Measurements from ENCODE around the gene UBL4B.
"Not testable (repeated sequence)": the region's sequence is repeated elsewhere in the genome, so short reads cannot be mapped to it uniquely, and the experiment has no call there.

UBL4B gene

DNA sequence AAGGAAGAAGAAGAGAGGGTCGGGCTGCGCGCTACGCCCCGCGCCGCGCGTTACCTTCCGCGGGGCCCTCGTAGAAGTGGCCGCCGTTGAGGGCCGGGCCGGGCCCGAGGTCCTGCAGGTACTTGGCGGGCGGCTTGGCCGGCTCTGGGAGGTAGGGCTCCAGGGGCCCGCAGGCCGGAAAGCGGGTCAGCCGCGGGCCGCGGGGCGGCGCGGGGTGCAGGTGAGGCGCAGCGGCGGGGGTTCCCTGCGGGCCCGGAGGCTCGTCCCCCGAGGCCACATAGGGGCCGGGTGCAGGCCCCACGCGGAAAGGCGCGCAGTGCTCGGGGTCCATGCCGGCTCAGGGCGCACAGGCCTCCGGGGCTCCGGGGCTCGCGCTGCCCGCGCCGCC is 42.0 kb upstream of the UBL4B start:
- no peak overlapping the region for H3K9ac ChIP-seq (ENCODE audit: low read length in 5 of 5)
- no peak overlapping the region for H3K27ac ChIP-seq (ENCODE audit: low read depth, low read length)
- H3K27me3 ChIP-seq (ENCODE audit: control insufficient read depth in 5 of 5, insufficient read depth in 4 of 5, low read length in 5 of 5), result peaks cover 41 to 59% (median 55%) of the 10 kb centered on the region in 5 donors
- no peaks in the 10 kb centered on the region for H3K36me3 ChIP-seq (ENCODE audit: control insufficient read depth in 5 of 5, insufficient read depth in 5 of 5, low read length in 5 of 5)
- no peaks in the 10 kb centered on the region for H3K9me3 ChIP-seq (ENCODE audit: control insufficient read depth in 5 of 5, low read length in 5 of 5)
- H3K4me3 ChIP-seq (ENCODE audit: low read depth in 1 of 5, low read length in 5 of 5), result peak overlapping the region in 2 of 5 donors; percentile 23 to 50
- peaks cover 0 to 40% (median 34%) of the 10 kb centered on the region in 5 donors for H3K4me1 ChIP-seq (ENCODE audit: control insufficient read depth in 5 of 5, insufficient read depth in 5 of 5, low read length in 5 of 5)

DNA sequence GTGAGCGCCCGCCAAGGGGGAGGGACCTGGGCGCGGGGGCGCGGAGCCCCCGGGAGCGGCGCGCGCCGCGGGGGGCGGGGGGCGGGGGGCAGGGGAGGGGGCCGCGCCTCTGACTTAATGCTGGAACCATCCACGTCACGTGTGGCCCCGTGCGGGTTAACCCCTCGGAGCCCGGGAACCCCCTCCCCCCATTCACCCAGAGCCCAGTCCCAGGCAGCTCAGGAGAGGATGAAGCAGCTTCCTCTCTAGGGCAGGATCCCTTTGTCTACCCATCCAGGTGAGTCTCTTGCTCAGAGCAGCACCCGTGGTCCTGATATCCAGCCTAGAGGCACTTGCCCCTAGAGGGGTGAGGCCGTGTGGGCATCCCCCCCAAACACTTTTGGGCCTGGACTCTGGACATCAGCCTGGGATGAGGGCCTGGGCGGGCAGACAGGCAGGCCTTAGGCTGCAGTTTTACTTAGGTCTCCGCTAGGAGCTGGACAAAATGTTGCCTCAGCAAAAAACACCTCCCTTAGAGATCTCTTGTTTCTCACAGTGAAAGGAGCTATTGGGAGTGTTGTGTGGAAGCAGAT is 41.5 kb upstream of the UBL4B start, which contains the start of gene ALX3:
Gene ALX3 (minus strand): TSS at position 2 of the 572 bp plus-strand sequence. CDS start 60 bp downstream, outside the sequence.
- Histone ChIP-seq H3K9me3 (ENCODE audit: control insufficient read depth in 5 of 5, low read length in 5 of 5) (no peaks in the 10 kb centered on the region), H3K4me1 (ENCODE audit: control insufficient read depth in 5 of 5, insufficient read depth in 5 of 5, low read length in 5 of 5) (peaks cover 0 to 40% (median 34%) of the 10 kb centered on the region in 5 donors), H3K4me3 (ENCODE audit: low read depth in 1 of 5, low read length in 5 of 5) (peak within 1 kb of the TSS in 4 of 5 donors; percentile 6 to 50 (median 14)), H3K27me3 (ENCODE audit: control insufficient read depth in 5 of 5, insufficient read depth in 4 of 5, low read length in 5 of 5) (peaks cover 41 to 59% (median 55%) of the 10 kb centered on the region in 5 donors), H3K27ac (ENCODE audit: low read depth, low read length) (no peak within 1 kb of the TSS), H3K36me3 (ENCODE audit: control insufficient read depth in 5 of 5, insufficient read depth in 5 of 5, low read length in 5 of 5) (no peaks in the 10 kb centered on the region), H3K9ac (ENCODE audit: low read length in 5 of 5) (peak within 1 kb of the TSS in 1 of 5 donors; percentile 15)

DNA sequence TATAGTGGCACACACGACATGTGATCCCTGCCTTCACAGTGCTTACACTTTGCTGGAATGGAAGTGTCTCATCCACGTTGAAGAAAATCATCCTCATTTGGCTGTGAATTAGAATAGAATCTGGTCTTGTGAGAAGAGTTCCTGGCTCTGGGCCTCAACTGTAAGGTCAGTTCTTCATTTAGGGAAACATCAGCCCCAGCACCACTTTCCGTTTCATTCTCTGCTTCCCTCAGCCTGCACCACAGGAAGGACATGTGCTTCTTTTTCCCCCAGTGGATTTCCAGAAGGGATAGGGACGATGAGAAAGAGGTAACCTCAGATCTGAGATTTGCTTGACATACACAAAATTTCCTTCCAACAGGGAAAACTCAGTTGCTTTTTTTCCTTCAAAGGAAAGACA is 38.1 kb upstream of the UBL4B start:
- H3K36me3 ChIP-seq (ENCODE audit: control insufficient read depth in 5 of 5, insufficient read depth in 5 of 5, low read length in 5 of 5), result no peaks in the 10 kb centered on the region
- H3K9me3 ChIP-seq (ENCODE audit: control insufficient read depth in 5 of 5, low read length in 5 of 5), result no peaks in the 10 kb centered on the region
- no peak overlapping the region for H3K27ac ChIP-seq (ENCODE audit: low read depth, low read length)
- H3K27me3 ChIP-seq (ENCODE audit: control insufficient read depth in 5 of 5, insufficient read depth in 4 of 5, low read length in 5 of 5), result peaks cover 23 to 36% (median 32%) of the 10 kb centered on the region in 5 donors
- H3K4me1 ChIP-seq (ENCODE audit: control insufficient read depth in 5 of 5, insufficient read depth in 5 of 5, low read length in 5 of 5), result peaks cover 0 to 14% (median 13%) of the 10 kb centered on the region in 5 donors
- H3K4me3 ChIP-seq (ENCODE audit: low read depth in 1 of 5, low read length in 5 of 5), result no peak overlapping the region
- no peak overlapping the region for H3K9ac ChIP-seq (ENCODE audit: low read length in 5 of 5)

DNA sequence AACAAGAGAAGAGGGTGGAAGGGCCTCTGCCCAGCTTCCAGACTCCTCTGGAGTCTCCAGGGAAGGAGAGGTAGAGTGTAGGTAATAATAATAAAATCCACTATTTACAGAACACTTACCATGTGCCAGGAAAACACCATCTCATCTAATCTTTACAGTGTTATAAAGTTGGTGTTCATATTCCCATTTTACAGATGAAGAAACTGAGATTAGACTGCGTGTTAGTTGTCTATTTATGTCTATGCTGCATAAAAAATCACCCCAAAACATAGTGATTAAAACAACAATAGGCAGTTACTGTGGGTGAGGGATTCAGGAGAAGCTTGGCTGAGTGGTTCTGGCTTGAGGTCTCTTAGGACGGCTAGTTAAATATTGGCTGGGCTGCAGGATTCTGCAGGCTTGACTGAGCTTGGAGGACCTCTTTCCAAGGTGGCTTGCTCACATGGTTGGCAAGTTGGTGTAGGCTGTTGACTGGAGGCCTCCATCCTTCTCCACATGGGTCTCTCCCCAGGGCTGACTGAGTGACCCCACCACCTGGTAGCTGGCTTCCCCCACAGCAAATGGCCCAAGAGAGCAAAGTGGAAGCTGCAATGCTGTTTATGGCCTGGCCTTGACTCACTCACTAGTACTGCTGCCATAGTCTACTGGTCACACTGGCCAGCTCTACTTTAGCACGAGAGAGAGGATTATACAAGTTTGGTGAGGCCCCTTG is 35.3 kb upstream of the UBL4B start:
- H3K27me3 ChIP-seq (ENCODE audit: control insufficient read depth in 5 of 5, insufficient read depth in 4 of 5, low read length in 5 of 5), result peaks cover 2 to 12% (median 9%) of the 10 kb centered on the region in 5 donors

DNA sequence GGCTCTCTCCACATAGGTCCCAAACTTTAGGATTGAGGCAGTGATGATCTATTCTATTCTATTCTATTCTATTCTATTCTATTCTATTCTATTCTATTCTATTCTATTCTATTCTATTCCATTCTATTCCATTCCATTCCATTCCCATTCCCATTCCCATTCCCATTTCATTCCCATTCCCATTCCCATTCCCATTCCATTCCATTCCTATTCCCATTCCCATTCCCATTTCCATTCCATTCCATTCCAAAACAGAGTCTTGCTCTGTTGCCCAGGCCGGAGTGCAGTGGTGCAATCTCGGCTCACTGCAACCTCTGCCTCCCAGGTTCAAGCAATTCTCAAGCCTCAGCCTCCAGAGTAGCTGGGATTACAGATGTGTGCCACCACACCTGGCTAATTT is 32.2 kb upstream of the UBL4B start:
- Histone ChIP-seq H3K27me3 (ENCODE audit: control insufficient read depth in 5 of 5, insufficient read depth in 4 of 5, low read length in 5 of 5) (peaks cover 0 to 12% (median 4%) of the 10 kb centered on the region in 5 donors), H3K4me1 (ENCODE audit: control insufficient read depth in 5 of 5, insufficient read depth in 5 of 5, low read length in 5 of 5) (peaks cover 0 to 22% (median 21%) of the 10 kb centered on the region in 5 donors)
- H3K4me3 ChIP-seq (ENCODE audit: low read depth in 1 of 5, low read length in 5 of 5); H3K9ac ChIP-seq (ENCODE audit: low read length in 5 of 5); H3K9me3 ChIP-seq (ENCODE audit: control insufficient read depth in 5 of 5, low read length in 5 of 5); H3K27ac ChIP-seq (ENCODE audit: low read depth, low read length); H3K36me3 ChIP-seq (ENCODE audit: control insufficient read depth in 5 of 5, insufficient read depth in 5 of 5, low read length in 5 of 5): not testable (repeated sequence)

More for the DNA sequence above, 35.3 kb upstream of the UBL4B start:
- no peaks in the 10 kb centered on the region for H3K9me3 ChIP-seq (ENCODE audit: control insufficient read depth in 5 of 5, low read length in 5 of 5)
- H3K36me3 ChIP-seq (ENCODE audit: control insufficient read depth in 5 of 5, insufficient read depth in 5 of 5, low read length in 5 of 5), result no peaks in the 10 kb centered on the region
- H3K27ac ChIP-seq (ENCODE audit: low read depth, low read length), result no peak overlapping the region
- H3K4me1 ChIP-seq (ENCODE audit: control insufficient read depth in 5 of 5, insufficient read depth in 5 of 5, low read length in 5 of 5), result no peaks in the 10 kb centered on the region
- no peak overlapping the region for H3K9ac ChIP-seq (ENCODE audit: low read length in 5 of 5)
- no peak overlapping the region for H3K4me3 ChIP-seq (ENCODE audit: low read depth in 1 of 5, low read length in 5 of 5)

DNA sequence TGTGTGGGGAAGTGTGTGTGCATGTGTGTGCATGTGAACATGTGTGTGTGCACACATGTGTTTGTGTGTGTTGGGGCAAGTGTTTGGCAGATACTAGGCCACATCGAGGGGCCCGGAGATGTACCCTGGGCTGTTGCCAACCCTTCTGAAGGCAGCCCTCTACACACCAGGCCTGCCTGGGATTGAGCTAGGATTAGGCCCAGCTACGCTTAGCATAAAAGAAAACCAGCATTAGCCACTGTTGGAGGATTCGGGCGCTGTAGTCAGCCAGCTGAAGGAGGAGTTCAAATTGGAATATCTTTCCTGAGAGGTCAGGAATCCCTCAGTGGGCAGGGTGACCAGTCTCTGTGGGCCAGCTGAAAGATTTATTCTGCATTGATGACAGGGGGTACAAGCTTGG is 31.2 kb upstream of the UBL4B start:
- Histone ChIP-seq H3K36me3 (ENCODE audit: control insufficient read depth in 5 of 5, insufficient read depth in 5 of 5, low read length in 5 of 5) (no peaks in the 10 kb centered on the region), H3K27ac (ENCODE audit: low read depth, low read length) (no peak overlapping the region), H3K4me3 (ENCODE audit: low read depth in 1 of 5, low read length in 5 of 5) (no peak overlapping the region), H3K9me3 (ENCODE audit: control insufficient read depth in 5 of 5, low read length in 5 of 5) (no peaks in the 10 kb centered on the region), H3K27me3 (ENCODE audit: control insufficient read depth in 5 of 5, insufficient read depth in 4 of 5, low read length in 5 of 5) (peaks cover 0 to 11% (median 4%) of the 10 kb centered on the region in 5 donors), H3K9ac (ENCODE audit: low read length in 5 of 5) (no peak overlapping the region), H3K4me1 (ENCODE audit: control insufficient read depth in 5 of 5, insufficient read depth in 5 of 5, low read length in 5 of 5) (peaks cover 0 to 25% (median 21%) of the 10 kb centered on the region in 5 donors)

DNA sequence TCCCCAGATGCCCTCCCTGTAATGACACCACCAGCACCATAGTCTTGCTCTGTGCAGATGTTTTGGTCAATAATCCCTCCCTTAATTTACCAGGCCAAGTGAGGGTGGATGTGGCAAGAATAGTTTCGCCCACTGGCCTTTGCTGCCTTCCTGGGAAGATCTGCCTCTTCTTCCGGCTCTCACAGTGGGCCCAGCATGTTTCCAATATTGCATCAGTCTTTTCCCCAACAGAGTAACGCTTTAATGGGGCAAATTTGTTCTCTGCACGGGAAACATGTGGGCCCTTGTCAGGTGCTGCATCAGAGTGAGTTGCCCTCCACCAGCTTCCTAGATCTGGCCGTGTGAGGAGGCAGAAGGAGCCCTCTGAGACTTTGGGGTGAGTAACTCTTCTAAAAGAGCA is 29.8 kb upstream of the UBL4B start:
- Histone ChIP-seq H3K27me3 (ENCODE audit: control insufficient read depth in 5 of 5, insufficient read depth in 4 of 5, low read length in 5 of 5) (peaks cover 0 to 10% (median 4%) of the 10 kb centered on the region in 5 donors), H3K27ac (ENCODE audit: low read depth, low read length) (no peak overlapping the region)

DNA sequence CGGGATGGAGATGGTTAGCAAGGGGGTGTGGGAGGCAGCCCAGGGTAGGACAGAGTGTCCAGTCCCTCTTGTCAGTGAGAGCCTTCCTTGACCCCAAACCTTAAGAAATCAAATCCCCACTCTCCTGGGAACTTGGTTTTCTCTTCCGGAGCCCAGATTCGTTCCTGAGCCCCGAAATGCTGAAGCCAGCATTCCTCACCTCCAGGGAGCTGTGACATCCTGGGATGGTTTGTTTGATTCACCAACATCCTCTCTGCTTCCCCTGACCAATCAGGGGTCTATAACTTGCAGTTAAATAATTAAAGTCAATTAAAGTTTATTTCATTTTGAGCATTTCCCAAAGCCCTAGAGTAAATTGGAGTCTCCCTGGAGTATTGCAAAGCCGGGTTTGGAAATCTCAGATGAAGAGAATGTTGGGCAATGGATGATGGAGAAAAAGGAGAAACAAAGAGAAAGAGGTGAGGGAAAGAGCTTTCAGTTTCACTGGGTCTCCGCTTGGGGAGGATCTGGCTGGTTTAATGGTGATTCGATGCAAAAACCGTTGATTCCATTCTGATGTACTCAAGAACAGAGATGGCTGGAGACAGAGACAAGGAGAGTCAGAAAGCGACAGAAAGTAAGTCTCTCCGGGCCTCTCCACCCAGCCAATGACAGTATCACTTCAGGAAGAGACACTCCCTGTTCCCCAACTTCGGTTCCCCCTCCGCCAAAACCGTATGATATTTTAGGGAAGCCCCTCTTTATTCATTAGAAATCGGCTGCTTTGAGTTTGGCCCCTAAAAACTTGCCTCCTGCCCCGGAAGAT is 29.0 kb upstream of the UBL4B start:
- Histone ChIP-seq H3K27ac (ENCODE audit: low read depth, low read length) (peak overlapping the region; percentile 13), H3K4me3 (ENCODE audit: low read depth in 1 of 5, low read length in 5 of 5) (peak overlapping the region; percentile 66 to 81 (median 73)), H3K9ac (ENCODE audit: low read length in 5 of 5) (peak overlapping the region in 4 of 5 donors; percentile 28 to 65 (median 50)), H3K9me3 (ENCODE audit: control insufficient read depth in 5 of 5, low read length in 5 of 5) (no peaks in the 10 kb centered on the region), H3K36me3 (ENCODE audit: control insufficient read depth in 5 of 5, insufficient read depth in 5 of 5, low read length in 5 of 5) (no peaks in the 10 kb centered on the region), H3K4me1 (ENCODE audit: control insufficient read depth in 5 of 5, insufficient read depth in 5 of 5, low read length in 5 of 5) (peaks cover 0 to 25% (median 21%) of the 10 kb centered on the region in 5 donors), H3K27me3 (ENCODE audit: control insufficient read depth in 5 of 5, insufficient read depth in 4 of 5, low read length in 5 of 5) (peaks cover 3 to 10% (median 4%) of the 10 kb centered on the region in 5 donors)

More for the DNA sequence above, 29.8 kb upstream of the UBL4B start:
- no peak overlapping the region for H3K4me3 ChIP-seq (ENCODE audit: low read depth in 1 of 5, low read length in 5 of 5)
- no peaks in the 10 kb centered on the region for H3K36me3 ChIP-seq (ENCODE audit: control insufficient read depth in 5 of 5, insufficient read depth in 5 of 5, low read length in 5 of 5)
- no peak overlapping the region for H3K9ac ChIP-seq (ENCODE audit: low read length in 5 of 5)
- peaks cover 0 to 25% (median 21%) of the 10 kb centered on the region in 5 donors for H3K4me1 ChIP-seq (ENCODE audit: control insufficient read depth in 5 of 5, insufficient read depth in 5 of 5, low read length in 5 of 5)
- no peaks in the 10 kb centered on the region for H3K9me3 ChIP-seq (ENCODE audit: control insufficient read depth in 5 of 5, low read length in 5 of 5)

DNA sequence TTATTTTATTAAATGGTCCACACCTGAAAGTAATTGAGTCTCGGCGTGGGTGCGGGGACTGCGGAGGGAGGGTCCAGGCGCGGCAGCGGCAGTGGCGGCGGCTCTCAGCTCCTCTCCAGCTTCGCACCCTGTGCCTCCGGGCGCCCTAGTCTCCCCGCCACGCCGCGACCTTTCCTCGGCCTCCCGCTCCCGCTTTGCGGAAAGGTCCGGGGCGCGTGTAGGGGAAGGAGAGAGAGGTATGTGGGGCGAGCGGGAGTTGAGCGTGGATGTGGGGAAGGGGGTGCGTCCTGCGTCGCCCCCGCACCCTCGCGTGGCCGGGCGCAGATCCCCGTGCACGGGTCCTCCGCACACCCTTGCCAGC is 28.4 kb upstream of the UBL4B start:
- H3K27ac ChIP-seq (ENCODE audit: low read depth, low read length), result peak overlapping the region; percentile 13
- H3K27me3 ChIP-seq (ENCODE audit: control insufficient read depth in 5 of 5, insufficient read depth in 4 of 5, low read length in 5 of 5), result peaks cover 0 to 13% (median 5%) of the 10 kb centered on the region in 5 donors
- H3K36me3 ChIP-seq (ENCODE audit: control insufficient read depth in 5 of 5, insufficient read depth in 5 of 5, low read length in 5 of 5), result no peaks in the 10 kb centered on the region
- H3K4me3 ChIP-seq (ENCODE audit: low read depth in 1 of 5, low read length in 5 of 5), result peak overlapping the region; percentile 66 to 81 (median 73)
- H3K9me3 ChIP-seq (ENCODE audit: control insufficient read depth in 5 of 5, low read length in 5 of 5), result no peaks in the 10 kb centered on the region
- peaks cover 0 to 25% (median 21%) of the 10 kb centered on the region in 5 donors for H3K4me1 ChIP-seq (ENCODE audit: control insufficient read depth in 5 of 5, insufficient read depth in 5 of 5, low read length in 5 of 5)
- H3K9ac ChIP-seq (ENCODE audit: low read length in 5 of 5), result peak overlapping the region in 3 of 5 donors; percentile 40 to 76 (median 65)

All from subcutaneous abdominal adipose tissue (tissue), 5 donors.